ENCODE data around the gene RSRC2.

- TF ChIP-seq EZH2 (IDR thresholded peaks at IDR 0.05; ENCODE audit: insufficient read depth, poor library complexity, severe bottlenecking) (no peak), EZH2phosphoT487 (IDR thresholded peaks at IDR 0.05; ENCODE audit: insufficient read depth, low read depth) (no peak)
Measured at GRCh38 chr12:122517877-122518276, 8.9 kb downstream of the RSRC2 start.

Data from GM23248 (cell line).